GM15510 (cell line): ENCODE data around the gene LRMDA.

Experiments used
- POLR2A ChIP-seq: IDR thresholded peaks from 3 replicates; pipeline ENCODE4 v1.6.1; 2011; ENCODE audit warnings: borderline replicate concordance; ENCODE audit not compliant: insufficient read length; ENCODE audit errors: extremely low read depth

LRMDA gene

DNA sequence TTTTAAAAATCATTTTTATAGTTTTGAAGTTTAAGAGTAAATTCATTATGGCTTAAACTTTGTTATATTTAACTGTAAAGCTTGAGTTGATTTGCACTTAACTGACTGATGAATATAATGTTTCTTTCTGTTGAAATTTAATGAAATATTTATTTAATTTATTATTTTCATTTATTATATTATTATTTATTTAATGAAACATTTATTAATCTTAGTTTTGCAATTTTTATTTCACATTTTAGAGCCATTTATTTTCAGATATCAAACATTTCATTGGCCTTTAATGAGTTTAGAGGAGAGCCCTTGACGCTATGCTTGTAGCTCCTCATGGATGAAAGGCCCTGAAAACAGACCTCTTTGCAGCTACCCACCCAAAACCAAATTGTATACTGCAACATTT, 570.0 kb downstream of the LRMDA start:
- no peak for TF ChIP-seq POLR2A

- TF ChIP-seq POLR2A = no peak
Measured at GRCh38 chr10:76002262-76002854, 570.9 kb downstream of the LRMDA start.

GRCh38 chr10:76007667-76008181, 576.3 kb downstream of the LRMDA start:
- TF ChIP-seq POLR2A = no peak

GRCh38 chr10:76009531-76009930, 578.1 kb downstream of the LRMDA start:
- no peak for TF ChIP-seq POLR2A

DNA sequence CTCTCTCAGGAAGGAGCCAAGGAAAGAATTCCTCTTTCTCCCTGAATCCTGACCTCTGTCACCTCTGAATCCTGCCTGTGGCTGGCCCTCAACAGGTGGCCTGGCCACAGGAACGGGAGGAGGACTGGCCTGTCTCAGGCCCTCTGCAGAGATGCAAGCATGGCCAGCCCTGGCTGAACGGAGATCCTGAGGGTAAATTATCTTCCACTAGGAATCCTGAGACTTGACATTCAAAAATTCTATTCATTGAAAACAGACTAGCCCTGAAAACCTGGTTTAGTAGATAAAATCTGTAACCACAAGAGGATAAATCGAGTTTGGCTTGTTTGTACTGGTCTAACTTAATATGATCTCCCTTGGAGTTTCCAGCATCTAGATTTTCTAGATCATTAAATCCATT, 579.3 kb downstream of the LRMDA start:
- TF ChIP-seq POLR2A = no peak

GRCh38 chr10:76012716-76013327, 581.4 kb downstream of the LRMDA start:
- no peak for TF ChIP-seq POLR2A

GRCh38 chr10:76015245-76015644, 583.8 kb downstream of the LRMDA start:
- no peak for TF ChIP-seq POLR2A

- no peak for TF ChIP-seq POLR2A
Measured at GRCh38 chr10:76017026-76017732, 585.8 kb downstream of the LRMDA start.

- TF ChIP-seq POLR2A = no peak
Measured at GRCh38 chr10:76017733-76018433, 586.5 kb downstream of the LRMDA start.

GRCh38 chr10:76020630-76021029, 589.2 kb downstream of the LRMDA start:
- no peak for TF ChIP-seq POLR2A

GRCh38 chr10:76021398-76021797, 590.0 kb downstream of the LRMDA start:
- no peak for TF ChIP-seq POLR2A

- TF ChIP-seq POLR2A = no peak
Measured at GRCh38 chr10:76022366-76022765, 590.9 kb downstream of the LRMDA start.

GRCh38 chr10:76023007-76023406, 591.6 kb downstream of the LRMDA start:
- TF ChIP-seq POLR2A = no peak

DNA sequence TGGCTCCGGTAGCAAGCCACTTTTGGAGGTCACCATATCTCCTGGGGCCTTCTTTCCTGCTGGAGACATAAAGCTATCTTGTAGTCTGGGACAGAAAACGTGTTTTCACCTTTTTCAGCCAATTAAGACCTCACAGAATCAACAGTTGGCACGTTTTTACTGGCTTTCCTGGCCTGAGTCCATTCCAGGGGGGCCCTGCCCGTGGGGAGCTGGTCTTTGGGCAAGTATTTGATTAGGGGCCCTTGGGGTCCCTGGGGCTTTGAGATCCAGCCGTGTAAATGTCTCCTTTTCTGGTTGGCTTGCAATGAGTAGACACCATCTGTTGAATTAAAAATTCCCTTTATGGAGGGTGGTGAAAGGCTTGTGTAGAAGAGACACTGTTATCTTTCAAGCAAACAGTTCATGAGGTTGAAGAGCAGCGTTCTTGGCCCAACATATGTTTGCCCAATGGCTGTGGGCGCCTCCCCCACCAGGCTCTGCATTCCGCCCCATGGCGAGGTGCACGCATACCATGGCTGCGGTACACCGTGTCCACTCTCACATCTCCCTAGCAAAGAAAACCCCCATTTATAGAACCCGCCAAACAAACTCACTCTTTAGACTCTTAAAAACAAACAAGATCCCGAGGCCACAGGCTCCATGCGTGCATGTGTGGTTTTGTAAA, 593.2 kb downstream of the LRMDA start:
- no peak for TF ChIP-seq POLR2A

- TF ChIP-seq POLR2A = no peak
Measured at GRCh38 chr10:76025124-76025477, 593.7 kb downstream of the LRMDA start.
